Immature natural killer cell (primary cell): ENCODE results near the gene FAM53B. TPM values are rescaled to one million over a fixed set of nuclear protein-coding genes. Genes with fewer than 3 reads are reported as not detected.

Experiments used
- DNase-seq, 3 donors: peaks; one replicate each; pipeline ENCODE4 v3.0.0; 2022; ENCODE audit warnings: mixed read lengths in 1 of 3
- H3K27ac Mint-ChIP-seq, 6 donors: one replicate each; pipeline ENCODE4 v1.8.0; 2020; ENCODE audit warnings: mixed read lengths in 6 of 6, mild to moderate bottlenecking in 5 of 6, inconsistent platforms in 4 of 6, moderate library complexity in 3 of 6
- H3K27me3 Mint-ChIP-seq, 3 donors: one replicate each; pipeline ENCODE4 v1.8.0; 2020 to 2021; ENCODE audit warnings: low read depth in 3 of 3, mild to moderate bottlenecking in 3 of 3, mixed read lengths in 3 of 3, moderate library complexity in 3 of 3, inconsistent platforms in 1 of 3
- H3K36me3 Mint-ChIP-seq, 3 donors: one replicate each; pipeline ENCODE4 v1.8.0; 2020; ENCODE audit warnings: mixed read lengths in 3 of 3, inconsistent platforms in 2 of 3, mild to moderate bottlenecking in 2 of 3
- H3K4me1 Mint-ChIP-seq, 2 donors: one replicate each; pipeline ENCODE4 v1.8.0; 2020; ENCODE audit warnings: inconsistent platforms in 2 of 2, mild to moderate bottlenecking in 2 of 2, mixed read lengths in 2 of 2, moderate library complexity in 1 of 2
- H3K4me3 Mint-ChIP-seq, 5 donors: one replicate each; pipeline ENCODE4 v1.8.0; 2020; ENCODE audit warnings: mild to moderate bottlenecking in 5 of 5, mixed read lengths in 5 of 5, inconsistent platforms in 3 of 5, moderate library complexity in 3 of 5
- H3K9me3 Mint-ChIP-seq, 6 donors: one replicate each; pipeline ENCODE4 v1.8.0; 2020; ENCODE audit warnings: mild to moderate bottlenecking in 6 of 6, mixed read lengths in 6 of 6, inconsistent platforms in 4 of 6, moderate library complexity in 3 of 6
- polyA plus RNA-seq, 3 donors: library from polyadenylated mRNA; unstranded; fragments of 300-500 nt; fragmentation: Illumina TruSeq; gene quantifications; one replicate each; pipeline ENCODE4 v1.2.3, GENCODE V29; 2021

FAM53B gene
- polyA plus RNA-seq, 3 donors from 2014 or later: 12.1 to 62.1 (median 23.8) TPM

- Mint-ChIP-seq H3K27ac (peak overlapping the region; percentile 86 to 95 (median 90)), H3K4me1 (peaks cover 91 to 95% of the 10 kb centered on the region in 2 donors), H3K36me3 (peaks cover 0 to 6% (median 4%) of the 10 kb centered on the region in 3 donors), H3K9me3 (peaks cover 0 to 1% (median 0%) of the 10 kb centered on the region in 6 donors), H3K27me3 (peaks cover 5 to 23% (median 17%) of the 10 kb centered on the region in 3 donors), H3K4me3 (peak overlapping the region; percentile 49 to 77 (median 67))
- DNase-seq: no peak
These were observed 114.8 kb downstream of the FAM53B start for GRCh38 chr10:124629415-124629814.

- DNase-seq: no peak
- Mint-ChIP-seq H3K9me3 (peaks cover 0 to 1% (median 0%) of the 10 kb centered on the region in 6 donors), H3K27me3 (peaks cover 10 to 28% (median 17%) of the 10 kb centered on the region in 3 donors), H3K4me1 (peaks cover 90 to 93% of the 10 kb centered on the region in 2 donors), H3K27ac (peak overlapping the region; percentile 86 to 95 (median 90)), H3K36me3 (peaks cover 0 to 8% (median 4%) of the 10 kb centered on the region in 3 donors), H3K4me3 (peak overlapping the region in 2 of 5 donors; percentile 32 to 71)
These were observed 115.5 kb downstream of the FAM53B start for GRCh38 chr10:124628676-124629021.

GRCh38 chr10:124627866-124628675 lies 116.1 kb downstream of the FAM53B start:
- Mint-ChIP-seq H3K4me1 (peaks cover 86 to 89% of the 10 kb centered on the region in 2 donors), H3K27ac (peak overlapping the region; percentile 73 to 94 (median 88)), H3K36me3 (peaks cover 0 to 3% (median 0%) of the 10 kb centered on the region in 3 donors), H3K4me3 (peak overlapping the region; percentile 22 to 60 (median 50)), H3K27me3 (peaks cover 10 to 28% (median 17%) of the 10 kb centered on the region in 3 donors), H3K9me3 (peaks cover 0 to 1% (median 0%) of the 10 kb centered on the region in 6 donors)
- no peak for DNase-seq

GRCh38 chr10:124626759-124627380 lies 117.3 kb downstream of the FAM53B start:
- Mint-ChIP-seq H3K27me3 (peaks cover 17 to 23% (median 18%) of the 10 kb centered on the region in 3 donors), H3K27ac (peak overlapping the region; percentile 86 to 94 (median 90)), H3K4me1 (peaks cover 76 to 77% of the 10 kb centered on the region in 2 donors), H3K9me3 (peaks cover 0 to 1% (median 0%) of the 10 kb centered on the region in 6 donors), H3K4me3 (peak overlapping the region; percentile 60 to 79 (median 61)), H3K36me3 (peaks cover 0 to 3% (median 0%) of the 10 kb centered on the region in 3 donors)
- peak in 2 of 3 donors; percentile 39 to 42 for DNase-seq

GRCh38 chr10:124625831-124626238 lies 118.3 kb downstream of the FAM53B start:
- H3K36me3 Mint-ChIP-seq: peaks cover 0 to 3% (median 0%) of the 10 kb centered on the region in 3 donors
- peak overlapping the region in 5 of 6 donors; percentile 42 to 94 (median 90) for H3K27ac Mint-ChIP-seq
- peaks cover 17 to 23% (median 22%) of the 10 kb centered on the region in 3 donors for H3K27me3 Mint-ChIP-seq
- H3K4me3 Mint-ChIP-seq: no peak overlapping the region
- H3K4me1 Mint-ChIP-seq: peaks cover 75 to 76% of the 10 kb centered on the region in 2 donors
- H3K9me3 Mint-ChIP-seq: peaks cover 0 to 1% (median 0%) of the 10 kb centered on the region in 6 donors
- no peak for DNase-seq

GRCh38 chr10:124624895-124625294 lies 119.3 kb downstream of the FAM53B start:
- Mint-ChIP-seq H3K27ac (peak overlapping the region; percentile 66 to 89 (median 80)), H3K36me3 (peaks cover 0 to 3% (median 0%) of the 10 kb centered on the region in 3 donors), H3K9me3 (peaks cover 0 to 1% (median 0%) of the 10 kb centered on the region in 6 donors), H3K4me1 (peaks cover 72 to 76% of the 10 kb centered on the region in 2 donors), H3K27me3 (peaks cover 17 to 23% (median 18%) of the 10 kb centered on the region in 3 donors), H3K4me3 (peak overlapping the region in 3 of 5 donors; percentile 31 to 46 (median 31))
- DNase-seq: no peak

- H3K36me3 Mint-ChIP-seq: peaks cover 0 to 3% (median 0%) of the 10 kb centered on the region in 3 donors
- H3K27me3 Mint-ChIP-seq: peaks cover 17 to 25% (median 19%) of the 10 kb centered on the region in 3 donors
- H3K27ac Mint-ChIP-seq: peak overlapping the region in 5 of 6 donors; percentile 66 to 89 (median 80)
- peaks cover 0 to 1% (median 0%) of the 10 kb centered on the region in 6 donors for H3K9me3 Mint-ChIP-seq
- DNase-seq: no peak
- H3K4me3 Mint-ChIP-seq: peak overlapping the region in 1 of 5 donors; percentile 21
- peaks cover 72 to 76% of the 10 kb centered on the region in 2 donors for H3K4me1 Mint-ChIP-seq
These were observed 119.7 kb downstream of the FAM53B start for GRCh38 chr10:124624466-124624865.

GRCh38 chr10:124624006-124624405 lies 120.2 kb downstream of the FAM53B start:
- H3K4me1 Mint-ChIP-seq: peaks cover 72 to 76% of the 10 kb centered on the region in 2 donors

GRCh38 chr10:124622866-124623536 lies 121.2 kb downstream of the FAM53B start:
- peaks cover 15 to 27% (median 17%) of the 10 kb centered on the region in 3 donors for H3K27me3 Mint-ChIP-seq
- no peak overlapping the region for H3K27ac Mint-ChIP-seq
- peaks cover 72 to 76% of the 10 kb centered on the region in 2 donors for H3K4me1 Mint-ChIP-seq
- peaks cover 0 to 1% (median 0%) of the 10 kb centered on the region in 6 donors for H3K9me3 Mint-ChIP-seq
- H3K4me3 Mint-ChIP-seq: no peak overlapping the region
- H3K36me3 Mint-ChIP-seq: peaks cover 0 to 3% (median 0%) of the 10 kb centered on the region in 3 donors
- DNase-seq: no peak

More at GRCh38 chr10:124624006-124624405, 120.2 kb downstream of the FAM53B start:
- Mint-ChIP-seq H3K4me3 (no peak overlapping the region), H3K36me3 (peaks cover 0 to 3% (median 0%) of the 10 kb centered on the region in 3 donors), H3K9me3 (peaks cover 0 to 1% (median 0%) of the 10 kb centered on the region in 6 donors), H3K27ac (peak overlapping the region in 5 of 6 donors; percentile 48 to 80 (median 74)), H3K27me3 (peaks cover 14 to 26% (median 19%) of the 10 kb centered on the region in 3 donors)
- no peak for DNase-seq

GRCh38 chr10:124622158-124622557 lies 122.0 kb downstream of the FAM53B start:
- H3K36me3 Mint-ChIP-seq: peaks cover 0 to 3% (median 0%) of the 10 kb centered on the region in 3 donors
- peaks cover 16 to 33% (median 18%) of the 10 kb centered on the region in 3 donors for H3K27me3 Mint-ChIP-seq
- H3K4me1 Mint-ChIP-seq: peaks cover 72 to 76% of the 10 kb centered on the region in 2 donors
- no peak for DNase-seq
- peaks cover 0 to 1% (median 0%) of the 10 kb centered on the region in 6 donors for H3K9me3 Mint-ChIP-seq
- peak overlapping the region in 2 of 6 donors; percentile 12 to 13 for H3K27ac Mint-ChIP-seq
- H3K4me3 Mint-ChIP-seq: no peak overlapping the region

- Mint-ChIP-seq H3K36me3 (peaks cover 0 to 3% (median 0%) of the 10 kb centered on the region in 3 donors), H3K27ac (peak overlapping the region; percentile 9 to 93 (median 40)), H3K27me3 (peaks cover 20 to 33% (median 20%) of the 10 kb centered on the region in 3 donors), H3K4me1 (peaks cover 71 to 75% of the 10 kb centered on the region in 2 donors), H3K4me3 (no peak overlapping the region), H3K9me3 (peaks cover 0 to 1% (median 0%) of the 10 kb centered on the region in 6 donors)
- DNase-seq: no peak
These were observed 122.5 kb downstream of the FAM53B start for GRCh38 chr10:124621637-124622036.

GRCh38 chr10:124619802-124620490 lies 124.2 kb downstream of the FAM53B start:
- Mint-ChIP-seq H3K4me1 (peaks cover 75 to 77% of the 10 kb centered on the region in 2 donors), H3K27me3 (peaks cover 25 to 45% (median 35%) of the 10 kb centered on the region in 3 donors), H3K27ac (peak overlapping the region; percentile 91 to 98 (median 97)), H3K9me3 (peaks cover 0 to 1% (median 0%) of the 10 kb centered on the region in 6 donors), H3K4me3 (peak overlapping the region in 4 of 5 donors; percentile 71 to 80 (median 76)), H3K36me3 (peaks cover 0 to 3% (median 2%) of the 10 kb centered on the region in 3 donors)
- DNase-seq: no peak
